Spinal cord (tissue), 10 donors: ENCODE measurements around the gene CHST6. TPM values are rescaled to one million over a fixed set of nuclear protein-coding genes. Genes with fewer than 3 reads are reported as not detected.

Source experiments
- DNase-seq, 6 donors: peaks; one replicate each; pipeline versions ENCODE4 v3.0.0 to v3.0.0-alpha.2; 2013 to 2015; ENCODE audit warnings: low spot score in 6 of 6, low read depth in 4 of 6
- H3K27ac ChIP-seq: one replicate; pipeline ENCODE4 v1.5.1; 2013; ENCODE audit warnings: low read depth, low read length, control low read depth
- H3K27me3 ChIP-seq: one replicate; pipeline ENCODE4 v1.6.1; 2013; ENCODE audit warnings: low read length; ENCODE audit not compliant: control insufficient read depth, insufficient read depth
- H3K36me3 ChIP-seq: one replicate; pipeline ENCODE4 v1.6.1; 2013; ENCODE audit warnings: low read length; ENCODE audit not compliant: control insufficient read depth, insufficient read depth
- H3K4me1 ChIP-seq: one replicate; pipeline ENCODE4 v1.6.1; 2013; ENCODE audit warnings: low read length; ENCODE audit not compliant: control insufficient read depth, insufficient read depth
- H3K4me3 ChIP-seq: one replicate; pipeline ENCODE4 v1.5.1; 2013; ENCODE audit warnings: low read depth, low read length, control low read depth
- H3K9me3 ChIP-seq: one replicate; pipeline ENCODE4 v1.6.1; 2013; ENCODE audit warnings: low read length; ENCODE audit not compliant: control insufficient read depth, insufficient read depth
- WGBS: methylation state at CpG from one replicate; pipeline ENCODE4 v1.1.5; 2013; ENCODE audit warnings: missing lambda C conversion rate; ENCODE audit not compliant: insufficient coverage; 5-methylcytosine and 5-hydroxymethylcytosine counted together
- polyA plus RNA-seq, 2 donors: library from polyadenylated mRNA; unstranded; fragments of 120-200 nt; gene quantifications; one replicate each; pipeline ENCODE4 v1.2.1, GENCODE V29; 2013; ENCODE audit not compliant: insufficient read length in 2 of 2
- total RNA-seq, 2 donors: library from RNA; depleted of rRNA in 1 of 2; stranded (reverse); fragments of 120-200 nt in 1 of 2; fragments of >200 nt in 1 of 2; gene quantifications; one replicate each; pipeline versions ENCODE4 v1.2.3 to v1.2.4, GENCODE V29; 2013 to 2014
- donor health status: healthy.

CHST6 gene
- total and polyA plus RNA-seq, 4 donors = 5.4 to 12.3 (median 9.7) TPM

DNA sequence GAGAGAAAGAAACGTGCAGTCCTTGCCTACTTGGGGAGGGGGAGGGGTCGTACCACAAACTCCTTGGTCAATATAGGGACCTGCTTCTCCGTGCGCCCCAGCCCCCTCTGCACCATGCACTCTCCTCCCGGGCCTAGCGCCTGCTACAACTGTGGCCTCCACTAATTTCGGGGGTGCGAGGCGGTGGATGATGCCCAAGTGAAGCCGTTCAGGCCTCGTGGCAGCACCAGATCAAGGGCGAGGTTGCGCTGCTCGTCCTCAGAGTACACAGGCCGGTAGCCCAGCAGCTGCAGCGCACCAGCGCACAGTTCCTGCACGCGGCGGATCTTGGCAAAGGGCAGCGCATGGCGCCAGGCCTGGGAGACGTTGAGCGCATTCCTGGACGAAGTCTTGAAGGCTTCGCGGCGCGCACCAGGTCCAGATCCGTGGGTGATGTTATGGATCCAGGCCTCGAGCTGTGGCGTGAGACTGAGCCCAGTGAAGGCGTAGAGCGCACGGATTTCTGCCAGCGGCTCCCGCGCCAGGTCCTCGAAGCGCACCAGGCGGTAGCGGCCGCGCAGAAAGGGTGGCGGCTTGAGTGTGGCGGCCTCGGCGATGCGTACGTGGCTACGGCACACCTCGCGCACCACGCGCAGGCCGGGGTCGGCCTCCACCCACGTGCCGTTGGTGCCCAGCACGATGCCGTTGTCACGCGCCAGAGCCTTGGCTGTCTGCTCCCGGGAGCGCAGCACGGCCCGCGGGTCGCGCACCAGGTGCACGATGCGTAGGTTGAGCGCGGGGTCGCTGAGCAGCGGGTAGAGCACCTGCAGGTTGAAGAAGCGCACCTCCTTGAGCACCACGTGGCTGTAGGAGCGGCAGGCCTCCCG, 16.5 kb downstream of the CHST6 start:
- DNase-seq = no peak
- Histone ChIP-seq H3K4me3 (no peak overlapping the region), H3K27ac (no peak overlapping the region), H3K9me3 (no peaks in the 10 kb centered on the region), H3K27me3 (no peaks in the 10 kb centered on the region), H3K36me3 (peaks cover 29% of the 10 kb centered on the region), H3K4me1 (no peaks in the 10 kb centered on the region)
- 97% methylated on average over 79 of the region's 80 CpGs for WGBS

DNA sequence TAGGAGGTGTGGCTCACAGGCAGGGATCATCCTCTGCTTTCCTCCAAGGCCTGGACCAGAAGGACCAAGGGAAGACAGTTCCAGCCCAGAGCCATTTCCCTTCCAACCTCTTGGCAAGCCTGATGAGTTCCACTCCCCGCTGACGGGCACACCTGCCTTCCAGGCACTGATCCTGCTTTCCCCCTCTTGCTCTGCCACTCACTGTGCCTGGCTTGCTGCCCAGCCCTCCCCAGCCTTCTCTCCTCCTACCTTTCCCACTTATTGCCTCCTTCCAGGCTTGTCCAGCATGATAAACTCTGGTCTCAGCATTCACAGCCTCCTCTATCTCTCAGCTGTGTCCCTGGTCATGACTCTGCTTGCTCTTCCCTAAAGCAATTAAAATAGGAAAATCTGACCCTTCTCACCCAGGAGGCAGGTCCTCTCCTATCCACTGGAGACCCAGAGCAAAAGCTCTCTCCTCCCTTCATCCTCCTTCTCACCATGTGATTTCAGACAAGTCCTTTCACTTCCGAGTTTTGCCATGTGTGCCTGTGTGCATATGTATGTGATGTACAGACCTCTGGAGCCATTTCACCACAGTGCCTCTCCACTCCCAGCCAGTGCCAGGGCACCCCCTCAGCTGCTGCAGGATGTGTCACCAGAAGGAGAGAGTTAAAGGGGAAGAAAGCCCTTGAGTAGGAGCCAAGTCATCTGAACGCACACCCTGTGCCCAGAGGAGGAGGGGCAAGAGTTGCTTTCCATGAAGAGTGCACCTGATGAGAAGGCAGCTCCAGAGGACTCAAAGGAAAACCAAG, 17.4 kb downstream of the CHST6 start:
- 70% methylated on average over 3 of the region's 4 CpGs for whole genome bisulfite sequencing
- H3K36me3 ChIP-seq = peaks cover 29% of the 10 kb centered on the region
- no peaks in the 10 kb centered on the region for H3K9me3 ChIP-seq
- DNase-seq = no peak
- H3K4me1 ChIP-seq = no peaks in the 10 kb centered on the region
- H3K4me3 ChIP-seq = no peak overlapping the region
- H3K27ac ChIP-seq = no peak overlapping the region
- H3K27me3 ChIP-seq = no peaks in the 10 kb centered on the region

DNA sequence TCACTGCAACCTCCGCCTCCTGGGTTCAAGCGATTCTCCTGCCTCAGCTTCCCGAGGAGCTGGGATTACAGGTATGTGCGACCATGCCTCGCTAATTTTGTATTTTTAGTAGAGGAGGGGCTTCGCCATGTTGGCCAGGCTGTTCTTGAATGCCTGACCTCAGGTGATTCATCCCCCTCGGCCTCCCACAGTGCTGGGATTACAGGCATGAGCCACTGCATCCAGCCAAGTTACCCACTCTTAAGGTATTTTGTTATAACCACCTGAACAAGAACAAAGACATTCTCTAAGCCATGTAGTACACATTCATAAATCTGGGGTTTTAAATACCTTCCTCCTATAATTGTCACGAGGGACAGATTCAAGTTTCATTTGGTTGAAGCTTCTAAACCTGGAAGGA, 18.4 kb downstream of the CHST6 start:
- H3K27ac ChIP-seq = no peak overlapping the region
- no peak overlapping the region for H3K4me3 ChIP-seq
- 93% methylated on average over 2 of the region's 8 CpGs for WGBS
- no peaks in the 10 kb centered on the region for H3K27me3 ChIP-seq
- H3K36me3 ChIP-seq = peaks cover 29% of the 10 kb centered on the region
- H3K4me1 ChIP-seq = no peaks in the 10 kb centered on the region
- no peak for DNase-seq
- H3K9me3 ChIP-seq = no peaks in the 10 kb centered on the region

DNA sequence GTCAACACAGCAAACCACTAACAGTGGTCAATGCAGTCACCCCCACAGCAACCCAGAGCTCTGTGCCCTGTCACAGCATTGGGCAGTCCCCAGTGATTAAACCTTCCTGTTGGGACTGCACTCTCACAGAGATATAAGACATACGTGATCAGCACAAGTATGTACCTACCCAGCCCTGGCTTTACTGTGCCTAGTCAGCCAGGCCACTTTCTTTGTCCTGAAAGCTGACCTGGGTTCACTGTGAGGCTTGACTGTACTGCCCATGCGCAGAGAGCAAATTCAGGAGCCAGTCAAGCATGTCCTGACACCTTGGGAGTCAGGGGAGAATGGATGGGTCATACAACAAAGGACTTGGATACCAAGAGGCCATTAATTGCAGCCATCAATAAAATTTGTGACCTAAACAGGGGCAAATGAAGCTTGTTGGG, 19.8 kb downstream of the CHST6 start:
- Histone ChIP-seq H3K4me3 (no peak overlapping the region), H3K27me3 (no peaks in the 10 kb centered on the region), H3K4me1 (no peaks in the 10 kb centered on the region), H3K9me3 (no peaks in the 10 kb centered on the region), H3K36me3 (peaks cover 24% of the 10 kb centered on the region), H3K27ac (no peak overlapping the region)
- WGBS = 81% methylated on average over 2 of the region's 2 CpGs
- no peak for DNase-seq

DNA sequence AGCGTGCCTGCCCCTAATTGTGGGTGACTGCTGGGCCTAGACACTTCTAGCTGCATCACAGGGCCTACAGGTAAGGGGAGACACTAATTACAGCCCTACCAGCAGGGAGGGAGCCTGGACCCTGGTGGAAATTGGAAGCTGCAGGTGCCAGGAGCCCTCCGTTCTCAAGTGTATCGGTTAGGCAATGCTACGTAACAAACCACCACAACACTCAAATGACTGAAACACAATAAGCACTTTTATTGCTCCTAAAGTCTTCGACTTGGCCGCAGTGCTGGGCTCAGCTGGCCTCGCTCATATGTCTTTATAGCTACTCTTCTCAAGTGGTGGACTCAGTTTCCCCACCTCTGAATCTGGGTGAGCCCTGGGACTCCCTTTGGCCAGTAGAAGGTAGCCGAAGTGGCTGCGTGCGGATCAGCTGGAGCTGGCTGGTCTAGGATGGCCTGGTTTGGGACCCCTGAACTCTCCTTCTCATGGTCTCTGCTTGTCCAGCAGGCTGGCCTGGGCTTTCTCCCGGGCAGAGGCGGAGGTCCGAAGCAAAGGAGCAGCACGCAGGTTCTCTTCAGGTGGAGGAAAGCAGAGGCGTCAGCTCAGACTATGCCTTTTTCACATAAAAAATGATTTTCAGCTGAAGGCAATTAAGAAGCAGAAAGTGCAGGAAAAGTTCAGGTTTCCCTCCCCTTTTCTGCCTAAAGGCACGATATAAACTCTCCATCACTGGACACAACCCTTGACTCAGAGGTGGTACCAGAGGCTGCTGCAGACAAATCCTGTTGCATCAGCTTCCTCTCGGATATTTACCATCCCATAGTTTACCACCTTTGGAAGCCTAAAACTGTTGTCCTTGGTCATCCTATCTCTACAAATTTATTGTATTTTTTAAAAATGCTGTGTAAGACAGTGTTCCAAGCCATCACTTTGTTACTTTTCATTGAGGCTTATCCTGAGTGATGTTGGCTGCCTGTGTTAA, 22.0 kb downstream of the CHST6 start:
- no peaks in the 10 kb centered on the region for H3K27me3 ChIP-seq
- WGBS = 97% methylated on average over 15 of the region's 17 CpGs
- H3K27ac ChIP-seq = no peak overlapping the region
- peaks cover 7% of the 10 kb centered on the region for H3K36me3 ChIP-seq
- no peak overlapping the region for H3K4me3 ChIP-seq
- no peak for DNase-seq
- no peaks in the 10 kb centered on the region for H3K9me3 ChIP-seq
- H3K4me1 ChIP-seq = no peaks in the 10 kb centered on the region

DNA sequence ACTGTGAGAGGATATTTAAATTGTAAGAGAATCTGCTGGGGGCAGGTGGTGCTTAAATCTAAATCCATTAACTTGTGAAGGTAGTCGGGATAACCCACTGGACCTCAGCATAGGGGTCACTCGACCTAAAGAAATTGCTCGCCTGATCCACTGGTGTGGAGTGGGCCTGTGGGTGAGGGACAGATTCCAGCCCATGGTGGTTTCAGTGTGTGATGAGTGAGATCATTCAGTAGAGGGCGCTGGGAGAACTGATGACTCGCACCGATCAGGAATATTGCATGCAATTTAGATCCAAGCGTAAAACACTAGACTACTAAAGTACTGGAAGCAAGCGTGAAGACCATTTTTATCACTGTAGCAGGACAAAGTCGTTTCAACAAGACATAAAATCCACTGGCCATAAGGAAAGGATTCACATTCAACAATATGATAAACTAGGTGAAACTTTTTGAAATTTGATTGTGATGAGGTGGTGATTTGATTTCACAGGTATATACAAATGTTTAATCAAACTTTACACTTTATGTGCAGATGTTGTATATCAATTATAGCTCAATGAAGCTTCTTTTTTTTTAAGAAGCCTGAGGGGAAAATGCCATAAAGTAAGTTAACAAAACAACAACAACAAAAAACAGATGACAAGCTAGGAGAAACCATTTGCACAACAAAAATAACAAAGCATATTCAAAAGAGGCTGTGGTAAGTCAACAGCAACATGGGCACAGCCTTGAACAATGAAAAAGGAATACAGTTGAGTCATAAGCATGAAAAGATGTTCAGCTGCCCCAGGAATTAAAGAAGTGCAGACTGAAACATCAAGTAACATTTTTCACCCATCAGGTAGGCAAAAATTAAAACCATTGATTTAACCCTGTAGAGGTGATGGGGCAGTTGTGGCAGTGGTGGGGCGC, 23.3 kb downstream of the CHST6 start:
- peak in 5 of 6 donors; percentile 52 to 92 (median 60) for DNase-seq

DNA sequence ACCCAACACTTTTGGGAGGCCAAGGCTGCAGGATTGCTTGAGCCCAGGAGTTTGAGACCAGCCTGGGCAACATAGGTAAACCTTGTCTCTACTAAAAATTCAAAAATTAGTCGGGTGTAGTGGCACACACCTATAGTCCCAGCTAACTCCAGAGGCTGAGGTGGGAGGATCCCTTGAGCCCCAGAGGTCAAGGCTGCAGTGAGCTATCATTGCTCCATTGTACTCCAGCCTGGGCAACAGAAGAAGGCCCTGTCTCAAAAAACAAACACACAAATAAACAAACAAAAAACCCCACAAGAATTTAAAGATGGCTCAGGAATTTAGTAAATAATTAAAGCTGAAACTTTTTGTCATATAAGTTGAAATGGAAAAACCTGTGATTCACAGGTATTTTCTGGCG, 28.5 kb downstream of the CHST6 start:
- DNase-seq = no peak
- H3K9me3 ChIP-seq = no peaks in the 10 kb centered on the region
- 80% methylated on average over 2 of the region's 2 CpGs for WGBS
- H3K36me3 ChIP-seq = no peaks in the 10 kb centered on the region
- H3K27ac ChIP-seq = no peak overlapping the region
- peaks cover 7% of the 10 kb centered on the region for H3K4me1 ChIP-seq
- no peak overlapping the region for H3K4me3 ChIP-seq
- no peaks in the 10 kb centered on the region for H3K27me3 ChIP-seq

More for the DNA sequence above, 23.3 kb downstream of the CHST6 start:
- no peak overlapping the region for H3K27ac ChIP-seq
- no peak overlapping the region for H3K4me3 ChIP-seq
- H3K36me3 ChIP-seq = no peaks in the 10 kb centered on the region
- H3K9me3 ChIP-seq = no peaks in the 10 kb centered on the region
- H3K4me1 ChIP-seq = no peaks in the 10 kb centered on the region
- 10% methylated on average over 3 of the region's 10 CpGs for WGBS
- H3K27me3 ChIP-seq = no peaks in the 10 kb centered on the region

DNA sequence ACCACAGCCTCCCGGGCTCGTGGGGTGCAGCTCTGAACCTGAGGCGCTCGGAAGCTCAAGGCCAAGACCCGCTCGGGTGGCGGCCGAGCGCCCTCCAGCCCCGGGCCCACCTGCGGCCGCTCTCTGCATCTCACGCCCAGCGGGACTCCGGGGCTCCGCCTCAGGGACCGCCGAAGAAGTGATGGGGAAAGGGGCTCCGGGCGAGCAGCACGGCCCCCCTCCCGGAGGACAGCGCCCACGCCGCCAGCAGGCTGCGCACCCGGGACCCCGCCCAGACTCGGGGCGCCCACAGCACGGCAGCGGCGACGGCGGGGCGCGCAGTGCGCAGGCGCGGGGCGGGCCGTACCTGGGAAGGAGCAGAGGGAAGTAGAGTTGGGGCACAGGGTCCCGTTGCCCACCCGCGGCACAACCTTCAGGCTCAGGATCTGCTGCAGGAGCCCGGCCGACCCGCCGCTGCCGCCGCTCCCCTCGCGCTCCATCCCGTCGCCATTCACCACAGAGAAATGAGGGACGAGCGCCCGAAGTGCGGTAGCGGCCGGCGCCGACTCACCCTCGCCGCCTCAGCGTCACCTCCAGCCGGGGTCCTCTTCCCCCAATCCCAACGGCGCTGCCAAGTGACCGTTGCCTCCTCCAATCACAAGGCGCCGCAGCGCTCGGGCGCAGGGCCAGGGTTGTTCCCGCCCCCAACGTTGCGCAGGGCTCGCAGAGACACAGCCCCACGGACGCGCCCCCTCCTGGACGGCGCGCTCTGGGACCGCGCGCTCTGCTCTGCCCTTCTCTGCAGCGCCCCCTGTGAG, 30.9 kb downstream of the CHST6 start, which contains the start of gene TMEM170A:
TSS of gene TMEM170A (minus strand) at position 568 of the 797 bp plus-strand sequence. CDS start at position 479, 89 bp downstream.
- peaks cover 2% of the 10 kb centered on the region for H3K36me3 ChIP-seq
- peak within 1 kb of the TSS; percentile 90 for H3K4me3 ChIP-seq
- peak within 1 kb of the TSS; percentile 99 for H3K27ac ChIP-seq
- WGBS = under 1% methylated on average over 89 of the region's 89 CpGs
- H3K27me3 ChIP-seq = no peaks in the 10 kb centered on the region
- H3K9me3 ChIP-seq = no peaks in the 10 kb centered on the region
- peak; percentile 95 to 100 (median 98) for DNase-seq
- peaks cover 25% of the 10 kb centered on the region for H3K4me1 ChIP-seq
